K562 (cell line): ENCODE results near the gene DAO. TPM values are rescaled to one million over a fixed set of nuclear protein-coding genes. Genes with fewer than 3 reads are reported as not detected.

ENCODE experiments used
- CBX3 ChIP-seq, 2 experiments: IDR thresholded peaks; 1 replicate in 1 of 2; 2 replicates in 1 of 2; pipeline ENCODE4 v1.6.1; 2012; ENCODE audit warnings: inconsistent platforms in 2 of 2, low read length in 2 of 2, borderline replicate concordance in 1 of 2, control low read depth in 1 of 2
- CHD1 ChIP-seq: fragments of 200-600 bp; sonication (generic); IDR thresholded peaks from one replicate; pipeline ENCODE4 v1.6.1; 2012; ENCODE audit warnings: mild to moderate bottlenecking, moderate library complexity, low read length, inconsistent platforms
- CHD2 ChIP-seq: IDR thresholded peaks from 2 replicates; pipeline ENCODE4 v1.6.1; 2011; ENCODE audit warnings: low read depth, low read length
- CTCFL ChIP-seq: IDR thresholded peaks from 2 replicates; pipeline ENCODE4 v1.6.1; 2011; ENCODE audit warnings: borderline replicate concordance, low read depth, mild to moderate bottlenecking, moderate library complexity, low read length; ENCODE audit not compliant: insufficient read depth, poor library complexity, severe bottlenecking
- ELF4 ChIP-seq: fragments of 450-650 bp; formaldehyde crosslinking; IDR thresholded peaks from 2 replicates; pipeline ENCODE4 v1.4.0; 2022; ENCODE audit warnings: missing genetic modification characterization
- NCOA1 ChIP-seq: fragments of 450-650 bp; IDR thresholded peaks from 2 replicates; pipeline ENCODE4 v1.6.1; 2016; ENCODE audit warnings: low read depth
- NR3C1 ChIP-seq: sonication (generic); formaldehyde crosslinking; IDR thresholded peaks from 2 replicates; pipeline ENCODE4 v1.8.1; 2022; ENCODE audit warnings: missing genetic modification reagents
- NRF1 ChIP-seq, 2 experiments: fragments of 450-650 bp; IDR thresholded peaks in 1 of 2; conservative IDR thresholded peaks in 1 of 2; 2 replicates each; pipeline ENCODE4 v1.6.1; 2014; ENCODE audit warnings: mild to moderate bottlenecking in 2 of 2
- PML ChIP-seq: IDR thresholded peaks from 2 replicates; pipeline ENCODE4 v1.6.1; 2012; ENCODE audit warnings: low read length, inconsistent platforms
- PPARD ChIP-seq: fragments of 250-450 bp; sonication (Bioruptor Pico); IDR thresholded peaks from 2 replicates; pipeline ENCODE4 v1.8.0; 2022; ENCODE audit warnings: inconsistent platforms, mild to moderate bottlenecking, moderate library complexity
- PTRF ChIP-seq: fragments of 450-650 bp; IDR thresholded peaks from 2 replicates; pipeline ENCODE4 v1.6.1; 2016; ENCODE audit warnings: mild to moderate bottlenecking, missing genetic modification characterization, missing compliant biosample characterization
- RAD21 ChIP-seq, 2 experiments: fragments of 250-450 bp in 1 of 2; fragments of 450-650 bp in 1 of 2; sonication (Bioruptor Pico) in 1 of 2; formaldehyde crosslinking in 1 of 2; IDR thresholded peaks in 1 of 2; conservative IDR thresholded peaks in 1 of 2; 2 replicates each; pipeline versions ENCODE4 v1.4.0 to v1.8.0; 2020 to 2022; ENCODE audit warnings: mild to moderate bottlenecking in 2 of 2, moderate library complexity in 1 of 2
- RBM25 ChIP-seq: fragments of 200-400 bp; formaldehyde crosslinking; IDR thresholded peaks from 2 replicates; pipeline ENCODE4 v1.6.1; 2018; ENCODE audit warnings: low read length, low read depth, moderate library complexity; ENCODE audit not compliant: severe bottlenecking
- RFX1 ChIP-seq: fragments of 450-650 bp; IDR thresholded peaks from 2 replicates; pipeline ENCODE4 v1.6.1; 2016; ENCODE audit warnings: mild to moderate bottlenecking, moderate library complexity
- RFX7 ChIP-seq: fragments of 250-450 bp; sonication (Bioruptor Pico); IDR thresholded peaks from 2 replicates; pipeline ENCODE4 v1.5.1; 2021; ENCODE audit warnings: mild to moderate bottlenecking
- TAF15 ChIP-seq: fragments of 200-400 bp; formaldehyde crosslinking; IDR thresholded peaks from 2 replicates; pipeline ENCODE4 v1.6.1; 2017; ENCODE audit warnings: mild to moderate bottlenecking, low read depth, low read length, moderate library complexity
- TEAD4 ChIP-seq, 2 experiments: sonication (generic) in 1 of 2; formaldehyde crosslinking in 1 of 2; IDR thresholded peaks; 2 replicates each; pipeline versions ENCODE4 v1.6.1 to v1.8.0; 2012 to 2022; ENCODE audit warnings: borderline replicate concordance in 1 of 2, inconsistent platforms in 1 of 2, low read length in 1 of 2, mild to moderate bottlenecking in 1 of 2, missing genetic modification reagents in 1 of 2
- U2AF2 ChIP-seq: fragments of 200-400 bp; formaldehyde crosslinking; optimal IDR thresholded peaks from 2 replicates; pipeline ENCODE3; 2017; ENCODE audit warnings: low read depth, mild to moderate bottlenecking, low read length
- ZBTB17 ChIP-seq: fragments of 450-650 bp; formaldehyde crosslinking; IDR thresholded peaks from 2 replicates; pipeline ENCODE4 v1.4.0; 2020; ENCODE audit warnings: mild to moderate bottlenecking
- ZKSCAN3 ChIP-seq: fragments of 250-450 bp; sonication (Bioruptor Pico); IDR thresholded peaks from 2 replicates; pipeline ENCODE4 v1.4.0; 2020
- ZNF277 ChIP-seq: fragments of 250-450 bp; sonication (Bioruptor Pico); IDR thresholded peaks from 2 replicates; pipeline ENCODE4 v1.8.0; 2022; ENCODE audit warnings: inconsistent platforms, mild to moderate bottlenecking, moderate library complexity, borderline replicate concordance
- ZNF311 ChIP-seq: fragments of 250-450 bp; sonication (Bioruptor Pico); IDR thresholded peaks from 2 replicates; pipeline ENCODE4 v1.4.0; 2020; ENCODE audit warnings: mild to moderate bottlenecking, moderate library complexity
- ZNF586 ChIP-seq: fragments of 450-650 bp; formaldehyde crosslinking; conservative IDR thresholded peaks from 2 replicates; pipeline ENCODE4 v1.4.0; 2020; ENCODE audit warnings: mild to moderate bottlenecking, moderate library complexity
- ZNF764 ChIP-seq: fragments of 250-450 bp; sonication (Bioruptor Pico); IDR thresholded peaks from 2 replicates; pipeline ENCODE4 v1.4.0; 2020; ENCODE audit warnings: low read depth, mild to moderate bottlenecking, moderate library complexity
- polyA plus RNA-seq, 8 experiments: library from polyadenylated mRNA; depleted of rRNA in 4 of 8; stranded (reverse) in 5 of 8; unstranded in 3 of 8; fragments of >200 nt; fragmentation: Nextera tagmentation in 2 of 8; fragmentation: Illumina TruSeq in 1 of 8; extraction: Ambion mirVana in 2 of 8; extraction: Trizol in 1 of 8; gene quantifications; 2 replicates each; pipeline versions ENCODE4 v1.2.1 to v1.2.3, GENCODE V29; 2011 to 2014; ENCODE audit warnings: inconsistent platforms in 1 of 8, missing spikeins in 1 of 8
- total RNA-seq, 7 experiments: library from RNA; depleted of rRNA in 6 of 7; stranded (reverse); fragments of >200 nt in 6 of 7; fragmentation: Illumina TruSeq in 2 of 7; extraction: Trizol in 2 of 7; gene quantifications; 2 replicates each; pipeline versions ENCODE4 v1.2.1 to v1.2.3, GENCODE V29; 2011 to 2021; ENCODE audit warnings: low replicate concordance in 1 of 7
- TF ChIP-seq, protein P1 (sequence below): fragments of 250-450 bp; sonication (Bioruptor Pico); IDR thresholded peaks from 2 replicates; pipeline ENCODE4 v1.8.0; 2021; ENCODE audit warnings: borderline replicate concordance, mild to moderate bottlenecking, moderate library complexity; ENCODE audit not compliant: poor library complexity, severe bottlenecking

Gene DAO
- total and polyA plus RNA-seq, 9 of the 15 experiments (the other 6 are each of a cell fraction or from before 2014, with no cell fraction given) = not detected

GRCh38 chr12:108855284-108856169 lies 24.4 kb upstream of the DAO start (continued):
- TF ChIP-seq ZNF277 (CRISPR knock-in tag) = no peak
- TF ChIP-seq RFX7 (CRISPR knock-in tag) = no peak
- TF ChIP-seq, protein P1, sequence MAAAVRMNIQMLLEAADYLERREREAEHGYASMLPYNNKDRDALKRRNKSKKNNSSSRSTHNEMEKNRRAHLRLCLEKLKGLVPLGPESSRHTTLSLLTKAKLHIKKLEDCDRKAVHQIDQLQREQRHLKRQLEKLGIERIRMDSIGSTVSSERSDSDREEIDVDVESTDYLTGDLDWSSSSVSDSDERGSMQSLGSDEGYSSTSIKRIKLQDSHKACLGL (CRISPR knock-in tag) = no peak
- TF ChIP-seq CBX3 (IDR thresholded peaks at IDR 0.05; ENCODE audit: borderline replicate concordance in 1 of 2, low read length in 2 of 2) = peak in 1 of 2 experiments; percentile 56; a peak in 1 of 3 replicates
- TF ChIP-seq RFX1 = no peak
- no peak for TF ChIP-seq CHD2
- 0 out of 2 replicates have a peak, but pooled peaks have one; percentile 34 for TF ChIP-seq ZBTB17 (CRISPR knock-in tag)
- no peak for TF ChIP-seq CTCFL
- no peak for TF ChIP-seq ELF4 (CRISPR knock-in tag)
- TF ChIP-seq RBM25 = no peak
- TF ChIP-seq ZNF586 (CRISPR knock-in tag) = no peak
- TF ChIP-seq RAD21 (CRISPR knock-in tag; conservative IDR thresholded peaks at IDR 0.05 in 1 of 2, IDR thresholded peaks at IDR 0.05 in 1 of 2) = no peak; a peak in 1 of 4 replicates
- no peak for TF ChIP-seq ZNF764 (CRISPR knock-in tag)
- no peak for TF ChIP-seq NR3C1 (CRISPR knock-in tag)
- TF ChIP-seq TAF15 = no peak
- TF ChIP-seq PTRF (tag) = no peak
- TF ChIP-seq NRF1 (conservative IDR thresholded peaks at IDR 0.05 in 1 of 2, IDR thresholded peaks at IDR 0.05 in 1 of 2) = peak in 1 of 2 experiments; percentile 14; a peak in 1 of 4 replicates
- TF ChIP-seq PPARD (CRISPR knock-in tag) = no peak
- TF ChIP-seq U2AF2 = no peak
- peak; percentile 88 for TF ChIP-seq PML
- peak; percentile 80 for TF ChIP-seq ZNF311 (CRISPR knock-in tag)
- no peak for TF ChIP-seq CHD1
- TF ChIP-seq TEAD4 (IDR thresholded peaks at IDR 0.05; ENCODE audit: low read length) = peak; percentile 94
- no peak for TF ChIP-seq TEAD4 (CRISPR knock-in tag; IDR thresholded peaks at IDR 0.05; ENCODE audit: borderline replicate concordance)
- TF ChIP-seq NCOA1 = peak; percentile 81; the same call in 1 of the 2 replicates
- no peak for TF ChIP-seq ZKSCAN3
